Progenitor cell of endocrine pancreas (in vitro differentiated cells): ENCODE measurements around the gene CNOT6. TPM values are rescaled to one million over a fixed set of nuclear protein-coding genes. Genes with fewer than 3 reads are reported as not detected.

Source experiments
- DNase-seq: peaks from one replicate; pipeline ENCODE4 v3.0.0; 2021; ENCODE audit warnings: low spot score; ENCODE audit not compliant: unreplicated experiment
- H3K27ac Mint-ChIP-seq: 2 replicates; pipeline ENCODE4 v1.8.0; 2021; ENCODE audit warnings: mild to moderate bottlenecking, moderate library complexity, mixed read lengths
- H3K27me3 Mint-ChIP-seq: 2 replicates; pipeline ENCODE4 v1.8.0; 2021; ENCODE audit warnings: mixed read lengths
- H3K36me3 Mint-ChIP-seq: 2 replicates; pipeline ENCODE4 v1.8.0; 2022; ENCODE audit warnings: mixed read lengths; ENCODE audit not compliant: insufficient read depth
- H3K4me1 Mint-ChIP-seq: 2 replicates; pipeline ENCODE4 v1.8.0; 2021; ENCODE audit warnings: low read depth, mixed read lengths
- H3K4me3 Mint-ChIP-seq: 2 replicates; pipeline ENCODE4 v1.8.0; 2021; ENCODE audit warnings: low read depth, mild to moderate bottlenecking, moderate library complexity, mixed read lengths
- H3K9me3 Mint-ChIP-seq: 2 replicates; pipeline ENCODE4 v1.8.0; 2021; ENCODE audit warnings: low read depth, mixed read lengths
- total RNA-seq: library from RNA; stranded (reverse); gene quantifications from 2 replicates; pipeline ENCODE4 v1.2.1, GENCODE V29; 2021
- TF ChIP-seq, protein P1 (sequence below): fragments of 200-600 bp; sonication (generic); IDR thresholded peaks from one replicate; pipeline ENCODE4 v1.5.0; 2021; ENCODE audit warnings: antibody characterized with exemption, mild to moderate bottlenecking; ENCODE audit not compliant: unreplicated experiment

The CNOT6 gene
- total RNA-seq, 1 donor from 2014 or later = 70.4 TPM

DNA sequence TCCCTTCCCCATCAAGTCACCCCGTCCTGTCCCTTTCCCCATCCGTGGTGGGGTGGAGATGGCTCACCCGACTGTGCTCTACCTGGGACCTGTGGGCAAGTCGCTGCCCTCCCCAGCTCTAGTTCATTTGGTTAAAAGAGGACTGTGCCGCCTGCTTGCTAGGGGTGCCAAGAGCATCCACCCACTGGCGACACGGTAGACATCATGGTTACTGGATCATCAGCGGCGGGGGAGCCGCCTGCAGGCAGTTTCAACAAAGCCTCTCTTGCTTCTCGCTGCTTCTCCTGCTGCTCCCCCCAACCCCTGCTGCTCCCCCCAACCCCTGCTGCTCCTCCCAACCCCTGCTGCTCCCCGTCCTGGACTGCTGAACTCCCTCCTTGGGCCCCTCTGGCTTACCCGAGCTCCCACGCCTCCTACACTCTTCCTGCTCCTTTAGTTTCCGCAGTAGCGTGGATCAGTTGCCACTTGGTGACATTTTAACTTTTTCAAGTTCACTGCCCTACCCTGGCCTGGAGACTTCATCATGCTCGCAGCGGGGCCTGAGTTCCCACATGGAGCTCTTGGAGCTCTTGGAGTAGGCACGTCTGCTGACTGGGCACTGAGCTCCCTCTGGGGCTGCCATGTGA lies 119.1 kb downstream of the CNOT6 start:
- TF ChIP-seq, protein P1, sequence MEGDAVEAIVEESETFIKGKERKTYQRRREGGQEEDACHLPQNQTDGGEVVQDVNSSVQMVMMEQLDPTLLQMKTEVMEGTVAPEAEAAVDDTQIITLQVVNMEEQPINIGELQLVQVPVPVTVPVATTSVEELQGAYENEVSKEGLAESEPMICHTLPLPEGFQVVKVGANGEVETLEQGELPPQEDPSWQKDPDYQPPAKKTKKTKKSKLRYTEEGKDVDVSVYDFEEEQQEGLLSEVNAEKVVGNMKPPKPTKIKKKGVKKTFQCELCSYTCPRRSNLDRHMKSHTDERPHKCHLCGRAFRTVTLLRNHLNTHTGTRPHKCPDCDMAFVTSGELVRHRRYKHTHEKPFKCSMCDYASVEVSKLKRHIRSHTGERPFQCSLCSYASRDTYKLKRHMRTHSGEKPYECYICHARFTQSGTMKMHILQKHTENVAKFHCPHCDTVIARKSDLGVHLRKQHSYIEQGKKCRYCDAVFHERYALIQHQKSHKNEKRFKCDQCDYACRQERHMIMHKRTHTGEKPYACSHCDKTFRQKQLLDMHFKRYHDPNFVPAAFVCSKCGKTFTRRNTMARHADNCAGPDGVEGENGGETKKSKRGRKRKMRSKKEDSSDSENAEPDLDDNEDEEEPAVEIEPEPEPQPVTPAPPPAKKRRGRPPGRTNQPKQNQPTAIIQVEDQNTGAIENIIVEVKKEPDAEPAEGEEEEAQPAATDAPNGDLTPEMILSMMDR = no peak
- H3K27me3 Mint-ChIP-seq = peaks cover 14% of the 10 kb centered on the region
- no peaks in the 10 kb centered on the region for H3K9me3 Mint-ChIP-seq
- peak overlapping the region; percentile 23 for H3K27ac Mint-ChIP-seq
- H3K4me3 Mint-ChIP-seq = no peak overlapping the region
- DNase-seq = no peak
- no peaks in the 10 kb centered on the region for H3K36me3 Mint-ChIP-seq
- peaks cover 1% of the 10 kb centered on the region for H3K4me1 Mint-ChIP-seq

DNA sequence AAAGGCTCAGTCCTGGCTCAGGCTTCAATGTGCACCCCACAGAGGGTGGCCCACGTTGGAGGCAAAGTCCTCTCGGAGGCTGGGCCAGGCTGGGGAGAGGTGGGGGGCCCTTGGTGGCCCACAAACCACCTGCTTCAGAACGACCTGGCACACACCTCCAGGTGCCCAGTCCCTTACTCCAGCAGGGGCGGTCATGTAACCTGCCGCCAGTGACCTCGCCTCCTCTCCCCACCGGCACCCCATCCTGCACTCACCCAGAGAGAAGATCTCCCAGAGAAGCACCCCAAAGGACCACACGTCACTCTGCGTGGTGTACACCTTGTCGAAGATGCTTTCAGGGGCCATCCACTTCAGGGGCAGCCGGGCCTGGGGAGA lies 119.6 kb downstream of the CNOT6 start:
- no peak for DNase-seq
- Mint-ChIP-seq H3K27me3 (peaks cover 18% of the 10 kb centered on the region), H3K27ac (peak overlapping the region; percentile 23), H3K4me3 (no peak overlapping the region), H3K4me1 (peaks cover 2% of the 10 kb centered on the region), H3K9me3 (no peaks in the 10 kb centered on the region), H3K36me3 (no peaks in the 10 kb centered on the region)
- TF ChIP-seq, protein P1 = no peak

DNA sequence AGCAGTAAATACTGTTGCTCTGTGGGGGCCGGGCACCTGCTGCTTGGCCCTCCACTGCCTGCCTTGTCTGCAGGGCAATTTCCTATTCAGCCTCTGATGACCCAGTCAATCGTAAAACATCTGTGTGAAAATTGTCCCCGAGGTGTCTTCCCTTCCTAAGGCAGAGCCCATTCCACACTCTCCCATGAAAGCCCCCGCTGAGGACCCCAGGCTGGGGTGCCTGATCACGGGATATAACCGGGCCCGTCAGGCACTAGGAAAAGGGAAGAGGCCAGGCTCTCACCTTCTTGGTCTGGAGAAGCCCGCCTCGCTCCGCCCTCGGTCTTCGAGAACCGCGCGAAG lies 124.3 kb downstream of the CNOT6 start:
- peak overlapping the region; percentile 58 for H3K4me3 Mint-ChIP-seq
- H3K27me3 Mint-ChIP-seq = peaks cover 33% of the 10 kb centered on the region
- H3K9me3 Mint-ChIP-seq = no peaks in the 10 kb centered on the region
- no peak for DNase-seq
- no peaks in the 10 kb centered on the region for H3K36me3 Mint-ChIP-seq
- TF ChIP-seq, protein P1 = no peak
- no peak overlapping the region for H3K27ac Mint-ChIP-seq
- H3K4me1 Mint-ChIP-seq = peaks cover 2% of the 10 kb centered on the region

DNA sequence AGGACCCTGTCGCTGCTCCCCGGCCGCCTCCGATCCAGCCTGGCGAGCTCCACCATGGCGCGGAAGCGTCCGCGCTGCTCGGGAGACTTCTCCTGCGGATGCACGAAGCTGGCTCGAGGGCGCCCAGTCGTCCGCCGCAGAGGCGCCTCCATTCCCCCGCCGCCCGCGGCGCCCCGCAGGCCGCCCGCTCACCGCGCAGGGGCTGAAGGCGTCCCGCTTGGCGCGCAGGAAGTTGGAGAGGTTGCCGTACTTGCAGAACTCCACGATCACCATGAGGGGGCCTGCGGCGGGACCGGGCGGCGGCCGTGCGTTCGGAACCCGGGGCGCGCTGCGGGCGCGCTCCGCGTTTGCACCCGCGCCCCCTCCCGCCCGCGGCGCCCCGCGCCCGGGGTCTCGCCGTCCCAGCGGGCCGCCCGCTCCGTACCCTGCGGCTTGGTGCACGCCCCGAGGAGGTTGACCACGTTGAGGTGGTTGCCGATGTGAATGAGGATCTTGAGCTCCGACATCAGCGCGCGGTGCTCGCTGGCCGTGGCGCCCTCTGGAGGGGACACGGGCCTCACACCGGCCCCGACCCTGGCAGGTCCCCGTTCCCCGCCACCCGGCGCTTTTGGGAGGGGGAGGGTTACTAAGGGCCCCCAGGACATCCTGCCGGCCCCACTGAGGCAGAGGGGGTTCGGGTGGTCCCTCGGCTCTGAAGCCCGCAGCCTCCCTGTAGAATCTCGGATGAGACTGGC lies 124.8 kb downstream of the CNOT6 start:
- H3K4me3 Mint-ChIP-seq = peak overlapping the region; percentile 58
- H3K36me3 Mint-ChIP-seq = no peaks in the 10 kb centered on the region
- H3K27me3 Mint-ChIP-seq = peaks cover 33% of the 10 kb centered on the region
- H3K9me3 Mint-ChIP-seq = no peaks in the 10 kb centered on the region
- peaks cover 2% of the 10 kb centered on the region for H3K4me1 Mint-ChIP-seq
- DNase-seq = peak; percentile 44
- no peak overlapping the region for H3K27ac Mint-ChIP-seq
- TF ChIP-seq, protein P1 = peak; percentile 64

DNA sequence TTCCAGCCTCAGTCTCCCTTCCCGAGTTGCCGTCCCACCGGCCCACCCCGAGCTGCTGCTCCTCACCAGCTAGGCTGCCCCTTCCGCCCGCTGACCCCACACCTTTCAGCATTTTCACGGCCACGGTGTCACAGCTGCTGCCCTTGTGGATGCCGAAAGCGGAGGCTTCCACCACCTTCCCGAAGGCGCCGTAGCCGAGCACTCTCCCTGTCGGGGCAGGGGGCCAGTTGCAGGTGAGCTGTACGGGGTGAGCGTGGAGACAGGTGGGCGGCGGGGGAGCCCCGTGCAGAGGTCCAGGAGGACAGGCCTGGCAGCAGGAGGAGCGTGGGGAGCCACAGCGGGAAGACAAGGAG lies 125.4 kb downstream of the CNOT6 start:
- Mint-ChIP-seq H3K9me3 (no peaks in the 10 kb centered on the region), H3K36me3 (no peaks in the 10 kb centered on the region), H3K4me1 (peaks cover 2% of the 10 kb centered on the region), H3K27me3 (peaks cover 29% of the 10 kb centered on the region), H3K27ac (no peak overlapping the region), H3K4me3 (no peak overlapping the region)
- TF ChIP-seq, protein P1 = no peak
- no peak for DNase-seq
